Measurements from ENCODE around the gene IGF2R.
"Not testable (repeated sequence)": the region's sequence is repeated elsewhere in the genome, so short reads cannot be mapped to it uniquely, and the experiment has no call there.

Gene IGF2R

GRCh38 chr6:160077526-160077925 lies 108.6 kb downstream of the IGF2R start:
- DNase-seq (ENCODE audit: low read depth in 3 of 3), result no peak

DNA sequence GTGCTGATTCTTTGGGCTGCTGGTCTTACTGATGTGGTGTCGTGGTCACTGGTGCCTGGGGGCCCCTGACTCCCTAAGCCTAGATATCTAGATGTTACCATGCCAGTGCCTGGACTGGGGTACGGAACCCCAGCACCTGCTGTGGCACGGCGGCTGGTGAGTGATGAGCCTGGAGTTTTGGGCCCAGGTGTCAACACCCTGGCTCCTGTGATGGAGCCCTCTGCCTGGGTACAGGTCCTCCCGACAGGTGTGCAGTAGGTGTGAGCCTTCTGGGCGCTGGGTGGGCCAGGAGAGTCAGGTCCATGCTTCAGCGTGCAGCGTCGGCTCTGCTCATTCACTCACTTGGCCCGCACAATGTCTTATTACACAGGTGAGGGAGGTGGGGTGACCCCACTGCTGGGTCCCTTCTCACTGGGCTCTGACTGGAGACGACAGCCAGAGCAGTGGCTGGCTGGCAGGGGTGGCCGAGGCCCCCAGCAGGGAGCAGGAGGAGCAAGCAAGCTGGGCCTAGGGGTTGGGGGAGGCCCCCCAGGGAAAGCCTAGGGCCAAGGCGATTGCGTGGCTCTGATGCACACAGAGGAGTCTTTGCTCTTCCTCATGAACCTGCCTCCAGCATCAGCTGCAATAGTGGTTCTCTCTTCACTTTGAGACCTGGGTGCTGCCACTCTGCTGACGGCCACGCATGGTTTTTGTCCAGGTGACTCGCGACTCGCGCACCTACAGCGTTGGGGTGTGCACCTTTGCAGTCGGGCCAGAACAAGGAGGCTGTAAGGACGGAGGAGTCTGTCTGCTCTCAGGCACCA lies 110.2 kb downstream of the IGF2R start:
- no peak for DNase-seq (ENCODE audit: low read depth in 3 of 3)

DNA sequence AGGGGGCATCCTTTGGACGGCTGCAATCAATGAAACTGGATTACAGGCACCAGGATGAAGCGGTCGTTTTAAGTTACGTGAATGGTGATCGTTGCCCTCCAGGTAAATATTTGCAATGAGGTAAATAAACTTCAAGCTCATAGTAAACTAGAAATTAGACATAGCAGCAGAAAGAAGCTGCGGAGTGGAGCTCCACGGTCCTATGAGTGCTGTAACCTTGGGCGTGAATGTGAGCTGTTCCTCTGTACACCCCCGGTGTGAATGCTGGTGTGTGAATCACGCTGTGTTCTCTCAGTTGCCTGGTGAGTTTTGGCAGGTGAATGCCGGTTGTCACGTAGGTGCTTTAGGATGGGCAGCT lies 110.8 kb downstream of the IGF2R start:
- no peak for DNase-seq (ENCODE audit: low read depth in 3 of 3)

DNA sequence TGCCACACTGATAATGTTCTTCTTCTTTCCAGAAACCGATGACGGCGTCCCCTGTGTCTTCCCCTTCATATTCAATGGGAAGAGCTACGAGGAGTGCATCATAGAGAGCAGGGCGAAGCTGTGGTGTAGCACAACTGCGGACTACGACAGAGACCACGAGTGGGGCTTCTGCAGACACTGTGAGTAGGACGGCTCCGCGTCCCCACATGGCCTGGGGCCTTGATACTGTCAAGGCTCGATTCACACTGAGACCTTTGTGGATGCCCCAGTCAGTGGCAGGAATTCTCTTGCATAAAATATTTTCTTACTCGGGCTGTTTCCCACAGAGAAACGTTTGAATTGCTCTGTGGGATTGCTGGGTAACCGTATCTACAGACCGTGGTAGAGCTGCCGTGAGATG lies 111.2 kb downstream of the IGF2R start:
- DNase-seq (ENCODE audit: low read depth in 3 of 3), result no peak

GRCh38 chr6:160081398-160081797 lies 112.5 kb downstream of the IGF2R start:
- DNase-seq (ENCODE audit: low read depth in 3 of 3), result no peak

DNA sequence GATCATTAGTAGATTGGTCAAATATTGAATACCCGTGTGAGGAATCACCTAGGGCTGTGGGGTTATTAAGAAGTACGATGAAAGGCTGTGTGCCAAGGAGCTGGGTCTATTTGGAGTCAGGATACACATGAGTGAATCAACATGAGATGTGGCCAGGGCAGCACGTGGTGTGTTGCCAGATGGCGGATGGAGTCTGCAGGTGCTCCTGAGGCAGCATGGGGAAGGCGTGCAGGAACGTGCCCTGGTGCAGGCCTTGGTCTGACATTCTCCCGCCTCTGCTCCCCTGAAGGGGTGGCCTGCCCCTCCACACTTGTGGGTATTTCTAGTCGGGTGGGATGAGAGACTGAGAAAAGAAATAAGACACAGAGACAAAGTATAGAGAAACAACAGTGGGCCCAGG lies 113.7 kb downstream of the IGF2R start:
- DNase-seq (ENCODE audit: low read depth in 3 of 3), result no peak

GRCh38 chr6:160084198-160084776 lies 115.4 kb downstream of the IGF2R start:
- no peak for DNase-seq (ENCODE audit: low read depth in 3 of 3)

DNA sequence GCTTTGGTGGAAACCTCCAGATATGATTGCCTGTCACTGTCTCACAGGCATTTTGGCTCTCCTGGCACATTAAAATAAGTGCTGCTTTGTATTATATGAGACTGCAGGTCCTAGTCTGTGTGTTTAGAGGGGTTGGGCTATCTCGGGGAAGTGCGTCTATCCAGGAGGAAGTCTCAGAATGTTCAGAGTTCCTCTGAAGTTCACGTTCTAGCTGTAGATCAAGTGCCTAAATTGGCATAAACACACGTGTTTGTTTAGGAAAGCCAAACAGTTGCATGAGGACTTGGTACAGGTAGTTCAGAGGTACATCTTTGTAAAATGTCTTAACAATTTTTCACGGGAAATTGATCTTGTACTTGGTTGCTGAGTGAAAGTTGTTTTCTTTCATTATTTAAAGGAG lies 116.3 kb downstream of the IGF2R start:
- DNase-seq (ENCODE audit: low read depth in 3 of 3), result no peak

DNA sequence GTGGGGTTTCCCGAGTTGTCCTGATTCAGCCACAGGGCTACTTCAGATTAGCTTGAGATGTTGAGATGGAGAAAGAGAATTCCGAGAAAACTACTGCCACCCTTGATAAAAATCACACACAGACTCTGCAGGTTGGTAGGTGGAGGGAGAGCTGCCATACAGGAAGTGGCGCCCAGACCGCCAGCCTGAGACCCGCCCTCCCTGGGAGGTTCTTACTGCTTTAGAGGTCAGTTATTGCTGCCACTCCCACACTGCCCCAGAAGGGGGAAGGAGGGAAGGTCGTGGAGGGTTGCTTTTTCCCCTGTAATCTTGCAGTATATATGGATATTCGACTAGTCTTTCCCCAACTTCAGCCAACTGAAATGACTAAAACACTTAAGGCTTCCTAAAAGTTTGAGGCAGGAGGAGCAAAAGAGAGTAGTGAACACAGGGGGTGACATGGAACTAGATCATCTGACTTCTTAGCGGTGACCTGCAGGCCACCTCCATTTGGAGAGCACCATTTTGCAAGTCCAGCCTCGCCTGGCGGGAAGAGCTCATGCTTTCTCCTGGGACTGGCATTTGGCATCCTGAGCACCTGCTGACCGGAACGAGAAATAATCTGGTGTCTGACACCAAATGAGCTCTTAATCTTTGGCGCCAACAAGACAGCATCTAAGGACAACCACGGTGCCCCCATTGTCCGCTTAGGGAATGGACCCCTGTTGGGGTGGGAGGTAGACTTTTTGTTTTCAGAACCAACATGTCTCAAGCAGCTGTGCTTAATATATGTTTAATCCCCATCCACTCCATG lies 117.0 kb downstream of the IGF2R start:
- DNase-seq (ENCODE audit: low read depth in 3 of 3), result no peak

DNA sequence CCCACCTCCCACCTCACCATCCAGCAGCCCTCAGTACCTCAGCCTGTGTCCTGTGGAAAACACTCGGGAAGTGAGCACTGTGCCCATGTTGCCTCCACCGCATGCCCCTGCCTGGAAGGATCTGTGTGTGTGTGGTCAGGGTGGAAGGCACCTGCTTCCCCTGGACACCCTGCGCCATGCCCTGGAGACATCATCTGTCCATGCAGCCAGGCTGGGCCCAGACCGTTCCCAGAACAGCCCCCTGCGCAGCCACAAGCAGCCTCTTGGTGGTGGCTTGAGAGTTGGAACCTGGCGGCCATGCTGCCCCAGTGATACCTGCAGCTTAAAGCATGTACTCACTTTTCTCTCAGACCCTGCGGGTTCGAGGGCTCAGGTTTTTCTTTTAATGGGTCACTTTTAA lies 117.9 kb downstream of the IGF2R start:
- no peak for DNase-seq (ENCODE audit: low read depth in 3 of 3)

DNA sequence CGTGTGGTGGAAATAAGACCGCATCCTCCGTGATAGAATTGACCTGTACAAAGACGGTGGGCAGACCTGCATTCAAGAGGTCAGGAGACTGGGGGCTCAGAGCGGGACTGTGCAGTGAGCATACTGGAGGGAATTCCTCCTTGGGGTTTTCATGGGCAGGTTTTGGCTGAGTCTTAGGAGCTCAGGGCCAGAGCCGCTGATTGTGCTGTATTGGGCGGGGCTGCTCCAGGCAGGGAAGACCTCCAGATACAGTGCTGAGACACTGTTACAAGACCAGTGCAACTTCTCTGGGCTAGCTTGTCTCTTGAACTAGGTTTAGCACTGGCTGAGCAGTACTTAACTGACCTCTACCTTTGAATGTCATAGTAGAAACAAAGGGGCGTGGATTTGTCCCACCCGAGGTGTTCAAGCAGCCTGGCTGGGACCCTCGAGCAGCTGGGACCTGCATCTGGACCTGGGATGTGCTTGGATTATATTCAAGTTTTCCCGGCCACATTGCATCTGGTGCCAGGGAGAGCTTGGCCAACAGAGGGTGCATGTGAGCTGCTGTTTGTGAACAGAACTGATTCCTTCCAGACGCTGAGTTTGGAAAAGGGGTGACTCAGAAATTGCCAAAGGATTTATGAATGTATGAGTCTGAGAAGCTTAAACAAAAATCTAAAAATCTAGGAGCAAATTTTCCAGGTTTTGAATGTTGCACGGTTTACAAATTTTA lies 119.3 kb downstream of the IGF2R start:
- no peak for DNase-seq (ENCODE audit: low read depth in 3 of 3)

DNA sequence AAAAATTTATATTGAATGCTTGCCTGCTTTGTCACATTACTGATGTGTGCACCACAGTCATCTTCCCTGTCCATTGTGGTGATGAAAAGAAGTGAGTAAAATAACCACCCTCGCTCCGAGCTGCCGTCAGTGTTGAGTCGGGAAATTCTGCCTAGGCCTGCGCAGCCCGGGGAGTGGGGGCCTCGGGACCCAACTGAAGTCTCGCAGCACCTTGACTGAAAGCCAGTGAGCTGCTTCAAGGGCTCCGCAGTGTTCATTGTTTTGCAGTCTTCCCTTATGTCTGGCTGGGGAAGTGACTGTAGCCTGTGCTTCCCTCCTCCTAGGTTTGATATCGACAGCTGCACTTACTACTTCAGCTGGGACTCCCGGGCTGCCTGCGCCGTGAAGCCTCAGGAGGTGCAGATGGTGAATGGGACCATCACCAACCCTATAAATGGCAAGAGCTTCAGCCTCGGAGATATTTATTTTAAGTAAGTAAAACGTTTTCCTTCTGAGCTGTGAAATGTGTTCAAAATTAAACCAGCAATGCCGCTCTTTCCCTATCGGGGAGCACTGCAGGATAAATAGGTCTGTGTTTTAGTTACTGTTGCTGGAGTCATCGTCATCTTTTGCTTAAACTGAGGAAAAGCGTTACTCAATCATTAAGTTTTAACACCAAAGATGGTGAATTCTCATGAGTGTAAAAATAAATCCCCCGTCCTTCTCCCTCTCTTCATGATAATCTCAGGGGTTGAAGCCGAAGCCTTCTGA lies 120.1 kb downstream of the IGF2R start:
- DNase-seq (ENCODE audit: low read depth in 3 of 3), result no peak

DNA sequence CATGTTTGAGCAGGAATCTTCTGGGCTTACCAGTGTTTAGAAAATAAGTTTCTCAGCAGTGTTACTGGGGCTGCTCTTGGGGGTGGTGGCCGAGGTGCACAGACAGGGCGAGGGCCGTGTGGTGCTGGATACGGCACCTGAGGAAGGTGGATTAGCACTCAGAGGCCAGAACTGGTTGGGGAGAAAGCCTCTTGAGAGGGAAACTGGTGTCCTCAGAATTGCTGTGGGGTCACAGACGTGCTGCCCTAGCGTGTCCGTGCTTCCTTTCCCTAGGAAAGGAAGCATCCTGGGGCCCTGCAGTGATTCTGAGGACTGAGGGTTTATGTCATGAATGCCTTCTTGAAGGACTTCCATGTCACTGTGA lies 120.6 kb downstream of the IGF2R start:
- no peak for DNase-seq (ENCODE audit: low read depth in 3 of 3)

DNA sequence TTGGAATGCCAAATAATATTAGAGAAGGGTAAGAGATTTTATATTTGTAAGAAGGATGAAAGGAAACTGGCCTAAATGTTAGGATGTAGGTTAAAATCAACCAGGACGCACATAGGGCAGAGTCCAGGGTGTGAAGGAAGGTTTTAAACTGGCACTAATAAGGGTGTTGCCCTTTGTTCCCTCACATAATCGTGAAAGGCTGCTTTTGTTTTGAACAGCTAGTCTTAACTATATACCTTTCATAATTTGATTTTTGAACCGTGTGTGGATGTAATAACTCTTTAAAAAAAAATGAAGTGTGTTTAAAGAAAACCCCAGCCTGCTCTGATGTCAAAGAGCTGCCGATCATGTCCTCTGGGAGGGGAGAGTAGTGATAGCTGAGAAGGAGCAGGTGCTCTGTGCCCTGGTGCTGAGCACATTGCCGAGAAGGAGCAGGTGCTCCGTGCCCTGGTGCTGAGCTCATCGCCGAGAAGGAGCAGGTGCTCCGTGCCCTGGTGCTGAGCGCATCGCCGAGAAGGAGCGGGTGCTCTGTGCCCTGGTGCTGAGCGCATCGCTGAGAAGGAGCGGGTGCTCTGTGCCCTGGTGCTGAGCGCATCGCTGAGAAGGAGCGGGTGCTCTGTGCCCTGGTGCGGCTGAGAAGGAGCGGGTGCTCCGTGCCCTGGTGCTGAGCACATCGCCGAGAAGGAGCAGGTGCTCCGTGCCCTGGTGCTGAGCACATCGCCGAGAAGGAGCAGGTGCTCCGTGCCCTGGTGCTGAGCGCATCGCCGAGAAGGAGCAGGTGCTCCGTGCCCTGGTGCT lies 121.8 kb downstream of the IGF2R start:
- DNase-seq (ENCODE audit: low read depth in 3 of 3), result not testable (repeated sequence)

DNA sequence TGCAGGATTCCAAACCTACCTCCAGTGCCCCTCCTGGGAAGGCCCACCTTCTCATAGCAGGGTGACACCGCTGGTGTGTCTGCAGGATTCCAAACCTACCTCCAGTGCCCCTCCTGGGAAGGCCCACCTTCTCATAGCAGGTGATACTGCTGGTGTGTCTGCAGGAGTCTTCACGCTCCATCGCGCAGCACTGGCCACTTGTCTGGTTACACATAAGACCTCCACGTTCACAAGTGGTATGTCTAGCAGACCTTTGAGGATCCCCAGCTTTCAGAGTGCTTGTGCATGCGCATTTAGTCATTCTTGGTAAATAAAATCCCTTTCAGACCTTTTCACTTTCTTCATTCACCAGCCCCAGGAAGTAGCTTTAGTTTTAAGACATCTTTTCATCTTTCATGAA lies 123.3 kb downstream of the IGF2R start:
- not testable (repeated sequence) for DNase-seq (ENCODE audit: low read depth in 3 of 3)

DNA sequence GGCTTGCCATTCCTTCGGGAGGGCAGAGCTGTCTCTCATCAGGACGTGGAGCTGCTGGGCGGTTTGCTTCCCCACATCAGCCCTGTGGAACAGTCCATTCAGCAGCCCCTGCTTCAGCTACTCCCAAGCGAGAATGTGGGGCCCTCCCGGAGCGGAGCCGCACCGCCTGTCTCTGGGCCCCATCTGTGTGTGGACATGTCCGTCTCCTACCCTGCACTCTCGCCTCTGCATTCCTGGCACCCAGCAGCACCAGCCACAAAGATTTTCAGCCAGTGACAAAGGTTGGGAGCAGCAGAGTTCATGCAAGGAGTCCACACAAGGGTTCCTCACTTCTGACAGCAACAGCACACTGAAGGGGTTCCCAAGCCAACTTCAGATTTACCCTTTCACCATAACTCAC lies 123.7 kb downstream of the IGF2R start:
- DNase-seq (ENCODE audit: low read depth in 3 of 3), result no peak

DNA sequence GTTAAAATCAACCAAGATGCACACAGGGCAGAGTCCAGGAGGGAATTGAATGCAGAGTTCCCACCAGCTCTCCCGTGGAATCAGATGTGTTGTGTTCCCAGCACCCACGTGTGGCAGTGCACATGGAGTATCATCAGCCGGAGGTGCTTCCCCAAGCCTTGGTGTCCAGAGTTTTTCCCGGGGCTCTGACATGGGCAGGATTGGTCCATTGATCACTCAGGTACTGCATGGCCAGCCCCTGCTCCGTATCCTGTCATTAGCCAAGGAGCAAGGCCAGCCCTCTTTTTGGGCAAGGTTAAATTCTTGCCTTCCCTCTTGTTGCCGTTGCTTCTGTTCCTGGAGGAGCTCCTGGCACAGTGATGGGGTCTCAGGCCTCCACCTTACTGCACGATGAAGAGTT lies 124.2 kb downstream of the IGF2R start:
- DNase-seq (ENCODE audit: low read depth in 3 of 3), result no peak

GRCh38 chr6:160093946-160094345 lies 125.1 kb downstream of the IGF2R start:
- no peak for DNase-seq (ENCODE audit: low read depth in 3 of 3)

DNA sequence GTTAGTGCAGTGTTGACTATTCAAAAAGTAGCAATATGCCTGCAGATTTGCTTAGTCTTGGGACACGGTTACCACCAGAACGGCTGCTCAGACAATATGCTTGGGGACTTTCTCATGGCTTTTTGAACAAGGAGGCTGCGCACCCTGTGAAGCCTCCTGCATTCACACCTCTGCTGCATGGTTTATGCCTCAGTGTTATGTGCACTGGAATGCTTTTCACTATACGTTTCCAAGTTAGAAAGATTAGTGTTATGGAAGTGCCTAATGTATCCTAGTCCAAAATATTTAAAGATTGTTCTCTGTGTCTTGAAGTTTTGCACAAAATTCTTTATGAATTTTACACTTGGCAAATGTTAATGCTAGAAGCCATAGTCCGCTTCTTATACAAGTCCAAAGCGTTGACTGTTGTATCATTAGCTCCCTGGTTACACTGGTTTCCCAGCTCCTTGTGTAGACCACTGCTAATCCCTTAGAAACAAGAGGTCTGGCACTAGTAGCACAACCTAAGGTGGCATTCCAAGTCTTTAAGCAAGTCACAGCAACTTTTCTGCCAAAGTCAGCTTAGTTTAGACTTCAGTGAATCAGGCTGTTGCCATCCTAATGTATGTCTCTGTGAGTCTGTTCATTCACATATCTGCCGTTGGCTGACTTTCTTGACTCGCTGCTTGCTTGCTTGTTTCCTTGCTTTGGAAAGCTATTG lies 126.4 kb downstream of the IGF2R start:
- DNase-seq (ENCODE audit: low read depth in 3 of 3), result no peak
